Activated naive CD4-positive, alpha-beta T cell treated with anti-CD3 and anti-CD28 coated beads, Interleukin-2, amount 50 U/mL, for 24 hours (primary cell): Measurements from ENCODE around the gene HIPK3.

ENCODE experiments used
- H3K27ac Mint-ChIP-seq: one replicate; pipeline ENCODE4 v1.8.0; 2021; ENCODE audit warnings: mild to moderate bottlenecking, mixed read lengths
- H3K27me3 Mint-ChIP-seq: one replicate; pipeline ENCODE4 v1.8.0; 2021; ENCODE audit warnings: mixed read lengths
- H3K36me3 Mint-ChIP-seq: one replicate; pipeline ENCODE4 v1.8.0; 2021; ENCODE audit warnings: mixed read lengths
- H3K4me1 Mint-ChIP-seq: one replicate; pipeline ENCODE4 v1.8.0; 2021; ENCODE audit warnings: mixed read lengths
- H3K4me3 Mint-ChIP-seq: one replicate; pipeline ENCODE4 v1.8.0; 2021; ENCODE audit warnings: mild to moderate bottlenecking, mixed read lengths
- H3K9me3 Mint-ChIP-seq: one replicate; pipeline ENCODE4 v1.8.0; 2021; ENCODE audit warnings: mixed read lengths

The HIPK3 gene

GRCh38 chr11:33383075-33383919 lies 126.1 kb downstream of the HIPK3 start:
- H3K27me3 Mint-ChIP-seq: peaks cover 11% of the 10 kb centered on the region
- H3K4me1 Mint-ChIP-seq: no peaks in the 10 kb centered on the region
- no peak overlapping the region for H3K4me3 Mint-ChIP-seq
- peaks cover 6% of the 10 kb centered on the region for H3K9me3 Mint-ChIP-seq
- H3K27ac Mint-ChIP-seq: no peak overlapping the region
- H3K36me3 Mint-ChIP-seq: peaks cover 1% of the 10 kb centered on the region

- H3K9me3 Mint-ChIP-seq: peaks cover 6% of the 10 kb centered on the region
- no peak overlapping the region for H3K27ac Mint-ChIP-seq
- H3K27me3 Mint-ChIP-seq: peaks cover 9% of the 10 kb centered on the region
- H3K4me3 Mint-ChIP-seq: no peak overlapping the region
- no peaks in the 10 kb centered on the region for H3K4me1 Mint-ChIP-seq
- peaks cover 1% of the 10 kb centered on the region for H3K36me3 Mint-ChIP-seq
Observed at GRCh38 chr11:33383920-33384209, 126.7 kb downstream of the HIPK3 start.

GRCh38 chr11:33384220-33384619 lies 127.0 kb downstream of the HIPK3 start:
- no peaks in the 10 kb centered on the region for H3K4me1 Mint-ChIP-seq
- peaks cover 1% of the 10 kb centered on the region for H3K36me3 Mint-ChIP-seq
- H3K27ac Mint-ChIP-seq: no peak overlapping the region
- peaks cover 9% of the 10 kb centered on the region for H3K27me3 Mint-ChIP-seq
- H3K9me3 Mint-ChIP-seq: peaks cover 6% of the 10 kb centered on the region
- no peak overlapping the region for H3K4me3 Mint-ChIP-seq

GRCh38 chr11:33387581-33387980 lies 130.4 kb downstream of the HIPK3 start:
- Mint-ChIP-seq H3K27me3 (peaks cover 6% of the 10 kb centered on the region), H3K9me3 (peaks cover 6% of the 10 kb centered on the region), H3K4me3 (no peak overlapping the region), H3K4me1 (no peaks in the 10 kb centered on the region), H3K27ac (no peak overlapping the region), H3K36me3 (peaks cover 1% of the 10 kb centered on the region)

GRCh38 chr11:33387996-33388395 lies 130.8 kb downstream of the HIPK3 start:
- H3K27ac Mint-ChIP-seq: no peak overlapping the region
- H3K9me3 Mint-ChIP-seq: peaks cover 6% of the 10 kb centered on the region
- no peak overlapping the region for H3K4me3 Mint-ChIP-seq
- H3K4me1 Mint-ChIP-seq: no peaks in the 10 kb centered on the region
- peaks cover 6% of the 10 kb centered on the region for H3K27me3 Mint-ChIP-seq
- peaks cover 1% of the 10 kb centered on the region for H3K36me3 Mint-ChIP-seq

- Mint-ChIP-seq H3K36me3 (peaks cover 1% of the 10 kb centered on the region), H3K4me1 (no peaks in the 10 kb centered on the region), H3K27me3 (peaks cover 6% of the 10 kb centered on the region), H3K27ac (no peak overlapping the region), H3K9me3 (peaks cover 6% of the 10 kb centered on the region), H3K4me3 (no peak overlapping the region)
Observed at GRCh38 chr11:33388793-33389525, 131.8 kb downstream of the HIPK3 start.

- peaks cover 6% of the 10 kb centered on the region for H3K9me3 Mint-ChIP-seq
- H3K36me3 Mint-ChIP-seq: peaks cover 1% of the 10 kb centered on the region
- no peak overlapping the region for H3K4me3 Mint-ChIP-seq
- H3K4me1 Mint-ChIP-seq: no peaks in the 10 kb centered on the region
- H3K27me3 Mint-ChIP-seq: peaks cover 6% of the 10 kb centered on the region
- H3K27ac Mint-ChIP-seq: no peak overlapping the region
Observed at GRCh38 chr11:33389635-33390034, 132.5 kb downstream of the HIPK3 start.

GRCh38 chr11:33390944-33391892 lies 134.0 kb downstream of the HIPK3 start:
- peaks cover 10% of the 10 kb centered on the region for H3K27me3 Mint-ChIP-seq
- H3K27ac Mint-ChIP-seq: peak overlapping the region; percentile 1
- H3K36me3 Mint-ChIP-seq: no peaks in the 10 kb centered on the region
- H3K4me3 Mint-ChIP-seq: no peak overlapping the region
- no peaks in the 10 kb centered on the region for H3K9me3 Mint-ChIP-seq
- H3K4me1 Mint-ChIP-seq: no peaks in the 10 kb centered on the region

GRCh38 chr11:33391893-33392251 lies 134.7 kb downstream of the HIPK3 start:
- Mint-ChIP-seq H3K27me3 (peaks cover 11% of the 10 kb centered on the region), H3K36me3 (no peaks in the 10 kb centered on the region), H3K4me1 (no peaks in the 10 kb centered on the region), H3K27ac (no peak overlapping the region), H3K9me3 (no peaks in the 10 kb centered on the region), H3K4me3 (no peak overlapping the region)

- Mint-ChIP-seq H3K27me3 (peaks cover 9% of the 10 kb centered on the region), H3K9me3 (no peaks in the 10 kb centered on the region)
Observed at GRCh38 chr11:33394431-33395109, 137.4 kb downstream of the HIPK3 start.

GRCh38 chr11:33396361-33396760 lies 139.2 kb downstream of the HIPK3 start:
- Mint-ChIP-seq H3K4me3 (no peak overlapping the region), H3K36me3 (no peaks in the 10 kb centered on the region), H3K9me3 (no peaks in the 10 kb centered on the region), H3K27me3 (peaks cover 7% of the 10 kb centered on the region), H3K4me1 (no peaks in the 10 kb centered on the region), H3K27ac (no peak overlapping the region)

More at GRCh38 chr11:33394431-33395109, 137.4 kb downstream of the HIPK3 start:
- H3K4me1 Mint-ChIP-seq: no peaks in the 10 kb centered on the region
- no peak overlapping the region for H3K27ac Mint-ChIP-seq
- H3K36me3 Mint-ChIP-seq: no peaks in the 10 kb centered on the region
- H3K4me3 Mint-ChIP-seq: no peak overlapping the region

GRCh38 chr11:33399421-33399820 lies 142.2 kb downstream of the HIPK3 start:
- Mint-ChIP-seq H3K9me3 (no peaks in the 10 kb centered on the region), H3K36me3 (no peaks in the 10 kb centered on the region), H3K27ac (no peak overlapping the region), H3K4me1 (no peaks in the 10 kb centered on the region), H3K4me3 (no peak overlapping the region), H3K27me3 (peaks cover 7% of the 10 kb centered on the region)

- no peaks in the 10 kb centered on the region for H3K36me3 Mint-ChIP-seq
- no peak overlapping the region for H3K27ac Mint-ChIP-seq
- no peaks in the 10 kb centered on the region for H3K27me3 Mint-ChIP-seq
- no peaks in the 10 kb centered on the region for H3K9me3 Mint-ChIP-seq
- H3K4me3 Mint-ChIP-seq: no peak overlapping the region
- H3K4me1 Mint-ChIP-seq: no peaks in the 10 kb centered on the region
Observed at GRCh38 chr11:33402066-33402465, 144.9 kb downstream of the HIPK3 start.

GRCh38 chr11:33403344-33403743 lies 146.2 kb downstream of the HIPK3 start:
- Mint-ChIP-seq H3K4me1 (no peaks in the 10 kb centered on the region), H3K36me3 (no peaks in the 10 kb centered on the region), H3K4me3 (no peak overlapping the region), H3K27ac (no peak overlapping the region), H3K27me3 (no peaks in the 10 kb centered on the region), H3K9me3 (no peaks in the 10 kb centered on the region)
